ENCODE data around the gene ORC3.
A peak's percentile ranks its signal among the peaks of the same experiment; 100 is the strongest.

Gene ORC3

DNA sequence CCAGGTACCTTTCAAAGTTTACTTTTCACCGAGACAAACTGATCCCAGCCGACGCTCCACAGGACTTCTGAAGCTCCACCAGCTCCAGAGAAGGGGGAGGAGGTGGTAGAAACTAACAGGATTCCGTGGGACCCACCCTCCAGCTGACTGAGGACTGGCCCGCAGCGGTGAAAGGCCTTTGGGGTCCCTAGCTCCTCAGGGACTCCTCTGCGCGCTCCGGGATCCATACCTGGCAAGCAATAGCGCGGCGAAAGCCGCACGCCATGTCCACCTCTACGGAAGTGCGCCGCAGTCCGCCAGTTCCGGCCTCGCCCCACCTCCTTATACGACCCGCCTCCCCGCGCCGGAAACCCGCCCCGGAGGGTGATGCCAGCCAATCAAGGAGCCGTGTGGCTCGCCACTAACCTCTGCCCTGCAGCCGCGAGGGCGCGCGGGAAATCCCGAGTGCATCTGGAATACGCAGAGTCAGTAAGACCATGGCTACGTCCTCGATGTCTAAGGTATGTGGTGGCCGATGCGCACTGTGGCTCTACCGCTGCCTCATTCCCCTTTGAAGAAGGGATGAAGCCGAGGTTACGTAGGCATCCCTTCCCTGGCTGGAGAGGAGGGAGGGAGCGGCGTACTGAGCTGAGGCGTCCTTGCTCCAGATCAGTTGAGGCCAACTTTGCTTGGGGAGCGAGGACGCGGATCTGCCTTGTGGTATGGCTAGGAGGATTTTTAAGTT lies at the start of gene ORC3, which contains the start of gene RARS2:
Gene ORC3, plus strand, starts transcription at position 443 of the 724 bp plus-strand sequence. Its CDS starts 34 bp downstream, at position 477.
Gene RARS2, minus strand, starts transcription at position 295 of the 724 bp plus-strand sequence. Its CDS starts 30 bp downstream, at position 265.
- peak; percentile 92 to 95 for DNase-seq

DNA sequence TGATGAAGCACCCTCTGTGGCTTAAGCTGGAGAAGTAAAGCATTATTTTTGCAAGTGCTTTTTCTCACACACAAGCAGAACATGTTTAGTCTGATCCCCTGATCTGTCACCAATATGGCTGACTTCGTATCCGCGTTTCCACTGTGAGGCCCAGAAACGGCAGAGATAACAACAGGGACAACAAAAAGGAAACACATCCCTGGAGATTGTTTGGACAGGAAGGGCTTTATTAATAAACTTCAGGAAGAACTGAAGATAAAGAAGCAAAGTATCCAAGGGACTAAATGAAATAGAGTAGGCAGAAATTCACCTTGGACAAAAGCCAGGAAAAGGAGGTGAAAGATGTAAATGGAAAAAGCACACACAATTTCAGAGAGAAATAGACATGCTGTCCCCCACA lies 49.4 kb upstream of the ORC3 start:
- DNase-seq: no peak

DNA sequence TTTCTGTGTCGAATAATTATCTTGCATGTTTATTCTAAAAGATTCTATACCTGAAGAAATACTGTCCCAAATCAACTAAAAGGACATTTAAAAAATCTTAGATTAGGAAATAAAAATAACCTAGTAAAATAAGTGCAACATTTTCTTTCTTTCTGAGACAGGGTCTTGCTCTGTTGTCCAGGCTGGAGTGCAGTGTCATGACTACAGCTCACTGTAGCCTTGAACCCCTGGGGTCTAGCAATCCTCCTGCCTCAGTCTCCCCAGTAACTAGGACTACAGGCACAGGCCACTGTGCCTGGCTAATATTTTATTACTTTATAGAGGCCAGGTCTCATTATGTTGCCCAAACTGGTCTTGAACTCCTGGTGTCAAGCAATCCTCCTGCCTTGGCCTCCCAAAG lies 48.9 kb upstream of the ORC3 start:
- no peak for DNase-seq

DNA sequence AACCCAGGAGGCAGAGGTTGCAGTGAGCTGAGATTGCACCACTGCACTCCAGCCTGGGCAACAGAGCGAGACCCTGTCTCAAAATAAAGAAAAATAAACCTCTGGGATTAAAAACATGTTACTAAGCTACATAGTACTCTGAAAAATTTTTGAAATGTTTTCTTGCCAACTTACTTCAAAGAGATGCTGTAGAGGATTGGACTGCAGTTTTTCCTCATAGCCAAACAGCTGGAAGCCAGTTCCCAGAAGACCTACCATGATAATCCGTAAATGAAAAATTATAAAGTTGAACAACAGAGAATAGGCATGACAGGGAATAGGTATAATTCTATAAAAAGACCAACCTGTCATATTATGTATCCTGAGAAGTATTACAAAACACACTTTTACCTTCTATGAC lies 48.2 kb upstream of the ORC3 start:
- no peak for DNase-seq

DNA sequence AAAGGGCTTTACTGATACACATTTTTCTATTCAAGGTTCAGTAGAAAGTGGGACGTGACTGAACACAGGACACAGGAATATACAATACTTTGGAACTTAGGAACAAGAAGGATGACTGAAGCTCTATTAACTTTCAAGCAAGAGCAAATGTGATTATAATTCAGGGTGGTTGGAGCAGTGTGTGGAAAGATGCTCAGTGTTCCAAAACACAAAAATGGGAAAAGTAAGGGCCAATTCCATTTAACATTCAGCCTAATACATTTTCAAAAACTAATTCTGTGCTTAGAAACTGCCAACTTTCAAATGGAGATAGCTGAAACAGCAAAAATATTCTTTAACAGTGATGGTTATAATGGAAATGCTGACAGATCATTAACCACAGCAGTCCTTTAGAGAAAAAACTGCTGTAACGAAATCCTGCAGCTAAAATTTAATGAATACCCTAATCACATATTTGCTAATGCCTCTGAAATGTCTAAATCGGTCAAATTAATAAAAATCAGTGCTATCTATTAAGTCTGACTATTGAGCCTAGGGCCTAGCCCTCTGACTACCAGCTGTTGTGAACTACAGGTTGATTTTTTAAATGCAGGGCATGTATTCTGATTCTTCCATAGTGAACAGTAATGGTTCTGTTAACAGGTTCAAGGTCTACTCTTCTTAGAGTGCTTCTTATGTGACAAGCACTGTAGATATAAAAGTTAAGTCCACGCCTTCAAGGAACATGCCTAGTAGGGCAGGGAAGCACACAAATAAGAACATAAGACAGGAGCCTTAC lies 46.0 kb upstream of the ORC3 start:
- no peak for DNase-seq

DNA sequence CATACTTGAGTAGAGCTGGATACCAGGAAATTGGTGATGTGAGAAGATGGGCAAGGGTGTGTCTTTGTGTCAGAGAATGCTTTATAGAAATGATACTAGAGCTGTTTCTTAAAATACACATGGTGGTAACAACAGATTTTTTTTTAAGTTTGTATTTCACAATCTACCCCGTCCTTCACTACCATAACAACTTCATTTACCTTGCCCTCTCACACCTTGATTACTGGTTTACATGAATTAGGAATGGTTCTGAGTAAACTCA lies 45.5 kb upstream of the ORC3 start:
- DNase-seq: no peak

DNA sequence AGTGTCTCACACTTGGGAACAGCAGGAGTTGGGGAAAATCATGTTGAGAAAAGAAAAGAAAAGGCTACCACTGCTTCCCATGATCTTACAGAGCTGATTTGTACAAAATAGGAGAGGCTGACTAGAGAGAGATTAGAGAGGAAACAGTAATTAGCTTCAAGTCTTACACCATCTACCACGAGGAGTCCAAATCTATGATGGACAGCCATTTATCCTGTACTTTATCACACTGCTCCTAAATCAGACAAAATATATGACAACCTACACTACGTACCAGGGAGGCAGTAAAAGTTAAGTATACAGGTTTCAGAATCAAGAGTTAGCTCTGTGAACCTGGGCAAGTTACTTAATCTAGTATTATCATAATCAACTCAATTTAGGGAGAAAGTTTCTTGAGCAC lies 38.1 kb upstream of the ORC3 start:
- no peak for DNase-seq

DNA sequence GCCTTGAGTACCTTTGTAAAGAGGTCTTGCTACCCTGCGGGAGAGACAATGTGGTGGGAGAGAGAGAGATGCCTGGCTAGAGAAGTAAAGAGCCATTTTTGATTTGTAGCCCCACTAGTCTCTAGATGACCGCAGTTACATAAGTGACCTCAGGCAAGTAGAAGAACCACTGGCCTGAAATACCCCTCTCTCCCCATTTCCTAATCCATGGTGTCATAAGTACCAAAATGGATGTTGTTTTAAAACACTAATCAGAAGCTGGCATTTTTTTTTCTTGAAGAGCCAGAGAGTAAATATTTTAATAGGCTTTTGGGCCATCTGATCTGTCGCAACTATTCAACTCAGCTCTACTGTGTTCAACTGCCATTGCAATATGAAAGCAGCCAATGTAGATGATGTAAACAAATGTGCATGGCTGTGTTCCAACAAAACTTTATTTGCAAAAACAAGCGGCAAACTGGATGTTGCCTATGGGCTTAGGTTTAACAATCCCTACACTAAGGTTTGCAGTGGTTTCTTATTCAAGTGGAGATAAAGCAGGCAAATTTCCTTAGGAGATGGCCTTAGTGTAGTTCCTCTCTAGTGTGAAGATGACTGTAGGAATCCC lies 36.7 kb upstream of the ORC3 start:
- no peak for DNase-seq

DNA sequence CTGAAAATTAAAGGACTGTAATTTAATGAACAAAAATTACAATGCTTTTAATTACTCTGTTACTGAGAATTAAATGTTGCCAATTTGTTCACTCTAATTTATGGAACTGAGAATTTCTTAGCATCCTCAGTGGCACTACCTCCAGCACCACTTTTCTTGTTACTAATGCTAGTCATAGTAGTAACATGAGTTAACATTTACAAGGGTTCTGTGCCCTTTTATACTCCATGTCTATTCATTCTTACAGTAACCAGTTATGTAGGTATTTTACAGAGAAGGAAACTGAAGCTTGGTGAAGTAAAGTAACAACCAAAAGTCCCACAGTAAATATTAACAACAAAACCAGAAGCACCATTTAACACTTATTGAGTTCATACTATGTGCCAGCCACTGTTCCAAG lies 34.4 kb upstream of the ORC3 start:
- no peak for DNase-seq

DNA sequence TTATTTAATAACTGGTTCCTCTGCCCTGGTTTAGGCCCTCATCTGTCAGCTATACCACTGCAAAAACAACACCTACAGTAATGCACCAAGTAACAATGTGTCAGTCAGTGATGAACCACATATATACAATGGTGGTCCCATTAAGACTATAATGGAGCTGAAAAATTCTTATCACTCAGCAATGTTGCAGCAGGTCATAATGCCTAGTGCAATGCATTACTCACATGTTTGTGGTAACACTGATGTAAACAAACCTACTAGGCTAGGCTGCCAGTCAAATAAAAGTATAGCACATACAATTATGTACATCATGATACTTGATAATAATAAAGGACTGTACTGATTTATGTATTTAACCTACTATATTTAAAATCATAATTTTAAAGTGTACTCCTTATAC lies 31.5 kb upstream of the ORC3 start:
- DNase-seq: no peak

DNA sequence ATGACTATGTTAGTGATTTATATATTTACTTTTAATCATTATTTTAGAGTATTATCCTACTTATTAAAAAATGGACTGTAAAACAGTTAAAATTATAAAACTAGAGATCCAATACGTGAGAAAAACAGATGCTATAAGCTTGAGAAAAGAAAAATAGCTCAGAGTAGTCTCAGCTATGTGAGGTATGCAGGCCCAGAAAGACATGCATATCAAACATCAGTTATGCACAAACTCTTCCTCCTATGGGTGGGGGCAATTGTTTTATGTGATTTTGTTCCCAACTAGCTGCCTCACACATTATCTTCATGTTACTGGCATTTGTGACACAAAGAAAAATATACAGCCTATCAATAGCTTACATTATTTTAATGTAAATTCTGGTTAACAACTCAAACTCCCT lies 28.9 kb upstream of the ORC3 start:
- DNase-seq: no peak

DNA sequence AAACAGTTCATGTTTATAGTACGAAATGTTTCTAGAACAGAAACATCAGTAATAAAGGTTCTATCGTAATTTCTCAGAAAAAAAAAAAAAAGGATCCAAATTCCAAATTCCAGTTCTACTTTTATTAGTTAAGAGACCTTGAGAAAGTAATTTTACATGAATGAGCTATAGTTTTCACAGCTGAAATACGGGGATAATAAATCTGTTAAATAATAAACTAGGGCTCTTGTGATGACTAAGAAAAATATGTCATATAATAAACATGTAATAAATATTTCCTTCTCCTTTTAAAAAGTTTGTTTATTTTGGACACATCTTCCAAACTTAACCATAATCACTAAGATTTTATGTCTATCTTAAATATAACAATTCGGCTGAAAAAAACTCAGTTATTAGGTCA lies 17.9 kb upstream of the ORC3 start:
- DNase-seq: no peak

DNA sequence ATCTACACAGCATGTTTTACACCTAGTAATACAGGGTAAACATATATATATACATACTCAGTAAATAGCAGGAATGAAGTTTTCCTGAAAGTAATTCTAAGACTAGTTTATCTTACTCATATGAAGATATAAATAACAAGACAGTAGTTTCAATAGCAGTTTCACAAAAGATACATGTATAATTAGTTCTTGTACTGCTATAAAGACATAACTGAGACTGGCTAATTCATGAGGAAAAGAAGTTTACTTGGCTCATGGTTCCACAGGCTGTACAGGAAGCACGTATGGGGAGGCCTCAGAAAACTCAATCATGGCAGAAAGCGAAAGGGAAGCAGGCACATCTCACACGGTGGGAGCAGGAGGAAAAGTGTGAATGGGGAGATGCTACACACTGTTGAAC lies 17.1 kb upstream of the ORC3 start:
- no peak for DNase-seq

DNA sequence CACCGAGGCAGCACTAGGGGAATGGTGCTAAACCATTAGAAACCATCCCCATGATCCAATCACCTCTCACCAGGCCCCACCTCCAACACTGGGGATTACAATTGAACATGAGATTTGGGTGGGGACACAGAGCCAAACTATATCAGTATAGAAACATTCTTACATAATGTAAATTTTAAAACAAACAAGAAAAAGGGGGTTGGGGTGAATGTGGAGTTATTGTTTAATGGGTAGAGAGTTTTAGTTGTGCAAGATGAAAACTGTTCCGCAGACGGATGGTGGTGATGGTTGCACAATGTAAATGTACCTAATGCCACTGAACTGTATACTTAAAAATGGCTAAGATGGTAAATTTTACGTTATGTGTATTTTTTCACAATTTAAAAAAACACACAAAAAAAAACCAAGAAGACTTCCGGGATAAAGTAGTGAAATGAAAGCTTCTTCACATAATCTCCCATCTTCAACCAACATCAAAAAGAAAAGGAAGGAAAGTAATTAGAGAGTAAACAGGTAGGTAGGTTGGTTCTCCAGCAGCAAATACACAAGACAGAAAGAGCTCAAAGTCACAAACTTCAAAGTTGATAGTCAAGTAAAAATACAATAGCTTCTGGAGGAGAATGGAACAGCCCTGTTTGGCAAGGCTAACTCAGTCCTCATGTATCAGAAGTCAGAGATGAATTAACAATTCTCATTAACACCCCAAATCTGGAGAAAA lies 16.5 kb upstream of the ORC3 start:
- DNase-seq: no peak

DNA sequence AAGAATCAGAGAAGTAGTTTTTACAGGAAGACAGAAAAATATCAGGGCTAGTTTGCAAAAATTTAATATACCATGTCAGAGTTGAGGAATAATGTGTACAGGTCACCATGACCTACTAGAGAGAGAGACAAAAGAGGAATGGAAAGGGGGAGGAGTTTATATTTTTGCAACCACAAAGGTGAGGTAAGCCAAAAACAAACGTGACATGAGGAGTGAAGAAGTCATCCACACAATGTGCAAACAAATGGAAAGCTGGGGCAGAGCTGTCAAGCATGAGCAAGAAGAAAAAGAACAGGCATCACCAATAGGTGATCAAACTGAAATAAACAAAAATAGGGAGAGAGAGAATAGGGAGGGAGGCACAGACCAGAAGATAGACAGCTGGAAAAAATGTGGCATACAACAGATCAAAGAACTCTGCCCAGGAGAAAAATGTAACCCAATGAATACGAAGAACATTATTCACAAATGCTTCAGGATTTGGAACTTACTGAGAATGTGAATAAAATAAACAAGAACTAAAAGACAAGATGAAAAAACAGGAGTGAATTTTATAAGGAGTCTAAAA lies 15.6 kb upstream of the ORC3 start:
- no peak for DNase-seq

DNA sequence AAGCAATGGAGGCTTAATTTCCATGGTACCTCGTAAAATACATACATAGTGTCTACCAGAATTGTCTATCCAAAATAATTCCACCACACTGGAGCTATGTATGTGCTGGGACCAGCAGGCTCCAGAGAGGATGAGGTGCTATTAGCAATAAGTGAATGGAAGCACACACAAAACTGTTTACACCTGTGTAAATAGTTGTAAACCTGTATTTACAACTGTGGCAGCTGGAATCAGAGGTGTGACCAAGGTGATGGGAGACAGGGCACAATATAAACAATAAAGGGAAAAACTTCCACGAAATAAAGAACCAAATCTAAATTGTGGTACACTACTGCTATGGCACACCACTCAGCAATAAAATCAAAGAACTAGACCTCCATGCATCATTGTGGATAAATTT lies 14.5 kb upstream of the ORC3 start:
- no peak for DNase-seq

DNA sequence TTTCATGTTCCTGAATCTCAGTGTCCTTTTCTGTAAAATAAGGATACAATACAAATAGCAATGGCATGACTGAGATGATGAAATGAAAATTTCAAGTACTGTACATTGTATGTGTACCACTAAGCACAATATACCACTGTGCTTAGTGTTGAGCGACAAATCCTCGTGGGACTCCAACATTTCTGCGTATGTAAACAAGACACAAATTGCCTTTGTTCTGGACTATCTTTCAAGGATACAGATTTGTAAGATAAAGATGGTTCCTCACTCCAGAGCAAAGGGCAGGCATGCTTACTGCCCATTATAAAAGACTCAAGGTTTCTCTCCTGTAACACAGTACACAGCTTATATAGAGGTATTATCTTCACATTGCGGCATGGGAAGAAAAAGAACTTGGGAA lies 6.1 kb upstream of the ORC3 start:
- DNase-seq: no peak

DNA sequence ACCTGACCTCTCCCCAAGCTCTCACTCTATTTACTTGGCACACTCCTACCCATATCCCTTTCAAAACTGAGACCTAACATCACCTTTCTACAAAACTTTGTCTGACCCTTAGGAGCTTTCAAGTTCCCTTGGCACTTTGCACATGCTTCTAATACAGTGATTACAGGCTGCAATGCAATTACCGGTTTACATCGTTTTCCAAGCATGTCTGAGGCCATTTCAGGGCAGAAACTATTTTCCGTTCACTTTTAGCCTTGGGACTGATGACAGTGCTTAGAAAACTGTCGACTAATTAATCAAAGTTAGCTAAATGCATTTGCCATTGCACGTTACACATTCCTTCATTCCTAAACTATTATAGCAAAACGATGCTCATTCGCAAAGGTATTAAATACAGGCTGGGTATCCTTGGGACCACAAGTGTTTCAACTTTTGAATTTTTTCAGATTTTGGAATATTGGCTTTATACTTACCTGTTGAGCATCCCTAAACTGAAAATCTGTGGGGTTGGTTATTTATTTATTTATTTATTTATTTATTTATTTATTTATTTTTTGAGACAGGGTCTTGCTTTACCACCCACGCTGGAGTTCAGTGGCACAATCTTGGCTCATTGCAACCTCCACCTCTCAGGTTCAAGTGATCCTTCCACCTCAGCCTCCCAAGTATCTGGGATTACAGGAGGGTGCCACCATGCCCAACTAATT lies 3.4 kb upstream of the ORC3 start:
- no peak for DNase-seq

DNA sequence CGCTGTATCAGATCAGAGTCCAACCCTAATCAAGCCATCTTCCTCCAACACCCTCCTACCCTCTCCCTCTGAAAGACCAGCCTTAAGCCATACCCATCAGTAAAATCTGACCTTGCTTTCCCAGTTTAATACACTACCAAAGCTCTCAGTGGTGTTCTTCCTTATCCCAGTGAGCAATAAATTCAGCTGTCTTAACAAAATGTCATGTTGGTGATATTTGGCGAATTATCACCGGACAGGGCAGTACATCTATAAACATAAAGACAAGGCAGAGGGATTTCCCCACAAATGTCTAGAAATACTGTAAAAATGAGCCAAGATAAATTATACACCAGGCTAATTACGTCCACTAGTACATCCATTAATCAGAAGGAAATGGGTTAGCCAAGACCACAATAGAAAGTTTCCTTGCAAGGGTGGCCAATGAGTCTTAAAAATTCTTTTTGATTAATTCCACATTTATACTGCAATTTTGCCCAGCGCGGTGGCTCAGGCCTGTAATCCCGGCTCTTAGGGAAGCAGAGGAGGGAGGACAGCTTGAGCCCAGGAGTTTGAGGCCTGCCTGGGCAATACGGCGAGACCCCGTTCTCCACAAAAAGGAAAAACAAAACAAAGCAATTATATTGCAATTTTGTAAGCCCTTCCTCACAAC lies 1.1 kb upstream of the ORC3 start:
- DNase-seq: no peak

DNA sequence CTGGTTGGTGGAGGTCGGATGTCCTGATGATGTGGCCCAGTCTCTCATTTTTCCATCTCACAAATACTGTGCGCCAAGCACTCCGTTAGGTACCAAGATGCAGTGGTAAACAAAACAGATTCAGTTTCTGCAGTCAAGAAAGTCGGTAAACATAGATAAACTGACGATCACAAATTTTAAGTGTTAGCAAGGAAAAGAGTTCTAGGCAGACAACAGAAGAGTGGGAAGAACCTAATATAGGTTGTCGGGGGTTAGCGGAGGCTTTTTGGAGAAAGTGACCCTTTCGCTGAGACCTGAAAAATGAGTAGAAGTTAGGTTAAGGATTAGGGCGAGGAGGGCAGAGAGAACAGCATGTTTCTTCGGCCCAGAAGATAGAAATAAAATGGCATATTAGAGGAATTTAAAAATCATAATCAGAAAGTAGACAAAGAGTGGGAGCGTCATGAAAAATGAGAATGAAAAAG lies 514 bp downstream of the ORC3 start:
- no peak for DNase-seq

DNA sequence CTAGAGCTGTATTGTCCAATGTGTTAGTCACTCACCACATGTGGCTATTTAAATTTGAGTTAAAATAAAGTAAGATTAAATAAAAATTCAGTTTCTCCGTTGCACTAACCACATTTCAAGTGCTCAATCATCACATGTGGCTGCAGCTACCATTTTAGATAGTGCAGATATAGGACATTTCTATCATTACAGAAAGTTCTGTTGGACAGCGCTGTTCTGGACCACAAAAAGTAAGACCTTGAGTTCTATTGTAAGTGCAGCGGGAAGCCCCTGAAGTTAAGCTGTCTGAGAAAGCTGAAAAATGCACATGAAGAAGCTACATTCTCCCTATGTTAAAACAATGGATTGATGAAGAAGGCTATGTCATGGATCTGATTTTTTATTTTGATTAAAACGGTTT lies 1.1 kb downstream of the ORC3 start:
- no peak for DNase-seq

DNA sequence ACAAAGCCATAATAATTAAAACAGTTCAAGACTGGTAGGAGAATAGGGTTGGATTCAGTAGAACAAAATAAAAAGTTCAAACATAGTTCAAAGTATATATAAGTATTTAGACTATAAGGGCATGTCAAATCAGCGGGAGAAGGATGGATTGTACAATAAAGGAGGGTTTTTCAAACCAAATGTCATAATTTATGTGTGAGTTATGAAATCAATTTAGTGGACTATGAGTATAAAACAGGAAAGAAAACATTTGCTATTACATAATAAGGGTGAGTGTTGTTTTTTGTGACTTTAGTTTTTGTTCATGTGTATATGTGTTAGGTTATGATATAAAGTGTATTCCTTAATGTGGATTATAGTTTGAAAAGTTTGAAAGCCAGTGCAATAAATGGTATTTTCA lies 10.6 kb downstream of the ORC3 start:
- no peak for DNase-seq

Measured in hippocampal formation (tissue), 2 donors.